GM23248 (cell line): ENCODE measurements around the gene DHRS4L2.
"Not testable (repeated sequence)": the region's sequence is repeated elsewhere in the genome, so short reads cannot be mapped to it uniquely, and the experiment has no call there.

Experiments used
- EZH2 ChIP-seq: fragments of 200-600 bp; sonication (generic); IDR thresholded peaks from 2 replicates; pipeline ENCODE4 v1.6.1; 2018; ENCODE audit warnings: antibody characterized with exemption, mild to moderate bottlenecking; ENCODE audit not compliant: insufficient read depth, poor library complexity, severe bottlenecking
- EZH2phosphoT487 ChIP-seq: fragments of 200-600 bp; sonication (generic); IDR thresholded peaks from 2 replicates; pipeline ENCODE4 v1.6.1; 2018; ENCODE audit warnings: antibody characterized with exemption, moderate library complexity, mild to moderate bottlenecking, low read depth; ENCODE audit not compliant: insufficient read depth

GRCh38 chr14:24031331-24031730 lies 42.6 kb downstream of the DHRS4L2 start:
- TF ChIP-seq EZH2, EZH2phosphoT487: not testable (repeated sequence)
